GM12878 (cell line): ENCODE measurements around the gene TAAR9. TPM values are rescaled to one million over a fixed set of nuclear protein-coding genes. Genes with fewer than 3 reads are reported as not detected.

Experiments
- BCL11A ChIP-seq: IDR thresholded peaks from 2 replicates; pipeline ENCODE4 v1.6.1; 2011; ENCODE audit warnings: low read depth, low read length
- BMI1 ChIP-seq: fragments of 450-650 bp; IDR thresholded peaks from 2 replicates; pipeline ENCODE4 v1.6.1; 2016; ENCODE audit warnings: mild to moderate bottlenecking, moderate library complexity, borderline replicate concordance
- CBX3 ChIP-seq: fragments of 200-600 bp; sonication (generic); IDR thresholded peaks from 2 replicates; pipeline ENCODE4 v1.6.1; 2016; ENCODE audit warnings: low read depth, borderline replicate concordance
- CHD4 ChIP-seq: fragments of 200-600 bp; sonication (generic); IDR thresholded peaks from 2 replicates; pipeline ENCODE4 v1.6.1; 2016; ENCODE audit warnings: mild to moderate bottlenecking
- CREB1 ChIP-seq: IDR thresholded peaks from 2 replicates; pipeline ENCODE4 v1.6.1; 2012; ENCODE audit warnings: low read depth, mild to moderate bottlenecking, inconsistent platforms
- CREM ChIP-seq: IDR thresholded peaks from 2 replicates; pipeline ENCODE4 v1.6.1; 2014; ENCODE audit warnings: antibody characterized with exemption, low read depth
- FOXK2 ChIP-seq: fragments of 450-650 bp; IDR thresholded peaks from 2 replicates; pipeline ENCODE4 v1.6.1; 2017; ENCODE audit warnings: mild to moderate bottlenecking, moderate library complexity
- GATAD2B ChIP-seq: fragments of 450-650 bp; conservative IDR thresholded peaks from 2 replicates; pipeline ENCODE4 v1.6.1; 2017; ENCODE audit warnings: low read depth, mild to moderate bottlenecking, moderate library complexity
- NFYA ChIP-seq: IDR thresholded peaks from 2 replicates; pipeline ENCODE4 v1.6.1; 2011; ENCODE audit warnings: low read depth, mild to moderate bottlenecking, low read length, improper control_type of control experiment, borderline replicate concordance
- NKRF ChIP-seq: fragments of 450-650 bp; conservative IDR thresholded peaks from 2 replicates; pipeline ENCODE4 v1.6.1; 2017; ENCODE audit warnings: mild to moderate bottlenecking, moderate library complexity
- NRF1 ChIP-seq: conservative IDR thresholded peaks from 2 replicates; pipeline ENCODE4 v1.6.1; 2011; ENCODE audit warnings: mild to moderate bottlenecking, low read depth, low read length, improper control_type of control experiment
- RAD21 ChIP-seq: IDR thresholded peaks from 2 replicates; pipeline ENCODE4 v1.6.1; 2011; ENCODE audit warnings: mild to moderate bottlenecking, low read depth, low read length, moderate library complexity; ENCODE audit not compliant: insufficient read depth
- SIN3A ChIP-seq: IDR thresholded peaks from 2 replicates; pipeline ENCODE4 v1.6.1; 2012; ENCODE audit warnings: low read depth, low read length, improper control_type of control experiment
- SMARCA5 ChIP-seq: fragments of 450-650 bp; IDR thresholded peaks from 2 replicates; pipeline ENCODE4 v1.6.1; 2017; ENCODE audit warnings: mild to moderate bottlenecking
- SP1 ChIP-seq: IDR thresholded peaks from one replicate; pipeline ENCODE4 v1.6.1; 2011; ENCODE audit warnings: low read depth, low read length
- SREBF1 ChIP-seq: IDR thresholded peaks from 2 replicates; pipeline ENCODE4 v1.6.1; 2012; ENCODE audit warnings: mild to moderate bottlenecking, low read length
- TBL1XR1 ChIP-seq: IDR thresholded peaks from 2 replicates; pipeline ENCODE4 v1.6.1; 2012; ENCODE audit warnings: low read depth, low read length, improper control_type of control experiment
- YBX1 ChIP-seq: fragments of 450-650 bp; IDR thresholded peaks from 2 replicates; pipeline ENCODE4 v1.6.1; 2016; ENCODE audit warnings: antibody characterized with exemption
- ZBED1 ChIP-seq: IDR thresholded peaks from 2 replicates; pipeline ENCODE4 v1.6.1; 2016; ENCODE audit warnings: borderline replicate concordance
- ZNF217 ChIP-seq: fragments of 450-650 bp; IDR thresholded peaks from 2 replicates; pipeline ENCODE4 v1.6.1; 2017; ENCODE audit warnings: antibody characterized with exemption, mild to moderate bottlenecking
- polyA plus RNA-seq, 11 experiments: library from polyadenylated mRNA; depleted of rRNA in 4 of 11; unstranded in 6 of 11; stranded (reverse) in 5 of 11; fragments of >200 nt; fragmentation: Nextera tagmentation in 4 of 11; fragmentation: Illumina TruSeq in 1 of 11; extraction: Ambion mirVana in 4 of 11; extraction: Trizol in 1 of 11; gene quantifications; 1 replicate in 1 of 11; 2 replicates in 10 of 11; pipeline versions ENCODE4 v1.2.1 to v1.2.3, GENCODE V29; 2011 to 2016; ENCODE audit warnings: inconsistent platforms in 2 of 11, missing spikeins in 2 of 11, low read depth in 1 of 11
- total RNA-seq, 4 experiments: library from RNA; depleted of rRNA in 3 of 4; stranded (reverse); fragments of >200 nt in 3 of 4; fragmentation: Illumina TruSeq in 1 of 4; extraction: Trizol in 1 of 4; gene quantifications; 2 replicates each; pipeline versions ENCODE4 v1.2.1 to v1.2.3, GENCODE V29; 2013 to 2021
- TF ChIP-seq, protein P1 (sequence below), 3 experiments: IDR thresholded peaks in 2 of 3; conservative IDR thresholded peaks in 1 of 3; 2 replicates each; pipeline ENCODE4 v1.5.1; 2011; ENCODE audit warnings: low read depth in 3 of 3, low read length in 3 of 3, mild to moderate bottlenecking in 3 of 3, control low read depth in 2 of 3, moderate library complexity in 2 of 3, inconsistent platforms in 1 of 3, mixed read lengths in 1 of 3; ENCODE audit not compliant: control insufficient read depth in 2 of 3, insufficient read depth in 1 of 3; ENCODE audit errors: extremely low read depth in 1 of 3
- TF ChIP-seq, protein P2 (sequence below): IDR thresholded peaks from 2 replicates; pipeline ENCODE4 v1.6.1; 2012; ENCODE audit warnings: improper control_type of control experiment, low read depth, low read length; ENCODE audit not compliant: insufficient replicate concordance

TAAR9 gene
- total and polyA plus RNA-seq, 10 of the 15 experiments (the other 5 are each of a cell fraction or from before 2014, with no cell fraction given) = not detected

DNA sequence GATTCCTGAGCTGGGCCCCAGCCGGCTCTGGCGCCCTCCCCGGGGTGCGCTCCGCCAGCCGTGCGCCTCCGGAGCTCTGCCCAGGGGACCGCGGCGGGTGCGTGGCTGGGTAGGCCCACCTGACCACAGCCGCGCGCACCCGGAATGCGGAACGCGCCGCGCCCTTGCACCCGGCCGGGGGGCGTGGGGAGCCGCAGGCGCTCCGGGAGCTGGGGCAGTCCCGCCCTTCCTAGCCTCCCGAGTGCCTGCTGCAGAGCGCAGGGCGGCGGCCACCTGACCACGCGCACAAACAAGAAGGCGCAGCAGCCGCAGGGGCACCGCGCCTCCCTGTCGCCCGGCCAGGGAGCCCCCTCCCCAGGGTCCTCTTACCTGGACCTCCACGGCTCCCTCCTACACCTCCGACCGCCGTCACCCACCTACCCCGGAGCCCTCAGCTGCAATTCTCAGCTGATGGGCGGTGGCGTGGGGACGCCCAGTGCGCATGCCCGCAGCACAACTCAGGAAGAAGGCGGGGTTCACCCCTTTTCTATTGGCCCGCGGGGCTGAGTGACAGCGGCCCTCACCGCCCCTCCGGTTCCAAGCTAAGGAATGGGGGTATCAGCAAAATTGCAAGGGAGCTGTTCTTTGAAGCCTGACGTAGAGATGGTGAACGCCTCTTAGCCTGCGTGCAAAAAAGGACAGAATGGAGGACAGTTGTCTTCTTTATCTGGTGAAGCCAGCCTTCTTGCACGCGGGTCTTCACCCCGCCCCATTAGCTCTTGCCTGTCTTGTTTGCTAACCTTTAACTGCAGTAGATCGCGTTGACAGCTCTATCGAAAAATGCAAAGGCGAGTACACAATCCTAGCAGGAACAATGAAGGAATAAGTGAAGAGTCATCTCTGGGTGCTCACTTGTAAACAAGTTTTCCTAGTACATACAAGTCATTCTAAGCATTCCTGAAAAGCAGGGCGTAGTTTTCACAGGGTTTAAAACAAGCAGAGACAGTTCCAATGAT is 25.1 kb upstream of the TAAR9 start, which contains the start of gene STX7 (continued):
- TF ChIP-seq, protein P1, sequence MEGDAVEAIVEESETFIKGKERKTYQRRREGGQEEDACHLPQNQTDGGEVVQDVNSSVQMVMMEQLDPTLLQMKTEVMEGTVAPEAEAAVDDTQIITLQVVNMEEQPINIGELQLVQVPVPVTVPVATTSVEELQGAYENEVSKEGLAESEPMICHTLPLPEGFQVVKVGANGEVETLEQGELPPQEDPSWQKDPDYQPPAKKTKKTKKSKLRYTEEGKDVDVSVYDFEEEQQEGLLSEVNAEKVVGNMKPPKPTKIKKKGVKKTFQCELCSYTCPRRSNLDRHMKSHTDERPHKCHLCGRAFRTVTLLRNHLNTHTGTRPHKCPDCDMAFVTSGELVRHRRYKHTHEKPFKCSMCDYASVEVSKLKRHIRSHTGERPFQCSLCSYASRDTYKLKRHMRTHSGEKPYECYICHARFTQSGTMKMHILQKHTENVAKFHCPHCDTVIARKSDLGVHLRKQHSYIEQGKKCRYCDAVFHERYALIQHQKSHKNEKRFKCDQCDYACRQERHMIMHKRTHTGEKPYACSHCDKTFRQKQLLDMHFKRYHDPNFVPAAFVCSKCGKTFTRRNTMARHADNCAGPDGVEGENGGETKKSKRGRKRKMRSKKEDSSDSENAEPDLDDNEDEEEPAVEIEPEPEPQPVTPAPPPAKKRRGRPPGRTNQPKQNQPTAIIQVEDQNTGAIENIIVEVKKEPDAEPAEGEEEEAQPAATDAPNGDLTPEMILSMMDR (IDR thresholded peaks at IDR 0.05 in 2 of 3, conservative IDR thresholded peaks at IDR 0.05 in 1 of 3; ENCODE audit: control insufficient read depth in 2 of 3, extremely low read depth in 1 of 3, insufficient read depth in 1 of 3, low read depth in 3 of 3, low read length in 3 of 3) = no peak
- TF ChIP-seq ZNF217 (peak; percentile 89), SIN3A (peak; percentile 73; the same call in 1 of the 2 replicates), SP1 (peak; percentile 69), BCL11A (0 out of 2 replicates have a peak, but pooled peaks have one; percentile 39), YBX1 (no peak), GATAD2B (peak; percentile 99), SMARCA5 (peak; percentile 82), NRF1 (peak; percentile 66), SREBF1 (no peak), CHD4 (no peak), NKRF (peak; percentile 94), NFYA (no peak), CBX3 (no peak), CREM (no peak; the same call in 1 of the 2 replicates), RAD21 (no peak), FOXK2 (no peak), ZBED1 (no peak), CREB1 (0 out of 2 replicates have a peak, but pooled peaks have one; percentile 22), TBL1XR1 (peak; percentile 10; the same call in 1 of the 2 replicates), BMI1 (no peak)
- TF ChIP-seq, protein P2, sequence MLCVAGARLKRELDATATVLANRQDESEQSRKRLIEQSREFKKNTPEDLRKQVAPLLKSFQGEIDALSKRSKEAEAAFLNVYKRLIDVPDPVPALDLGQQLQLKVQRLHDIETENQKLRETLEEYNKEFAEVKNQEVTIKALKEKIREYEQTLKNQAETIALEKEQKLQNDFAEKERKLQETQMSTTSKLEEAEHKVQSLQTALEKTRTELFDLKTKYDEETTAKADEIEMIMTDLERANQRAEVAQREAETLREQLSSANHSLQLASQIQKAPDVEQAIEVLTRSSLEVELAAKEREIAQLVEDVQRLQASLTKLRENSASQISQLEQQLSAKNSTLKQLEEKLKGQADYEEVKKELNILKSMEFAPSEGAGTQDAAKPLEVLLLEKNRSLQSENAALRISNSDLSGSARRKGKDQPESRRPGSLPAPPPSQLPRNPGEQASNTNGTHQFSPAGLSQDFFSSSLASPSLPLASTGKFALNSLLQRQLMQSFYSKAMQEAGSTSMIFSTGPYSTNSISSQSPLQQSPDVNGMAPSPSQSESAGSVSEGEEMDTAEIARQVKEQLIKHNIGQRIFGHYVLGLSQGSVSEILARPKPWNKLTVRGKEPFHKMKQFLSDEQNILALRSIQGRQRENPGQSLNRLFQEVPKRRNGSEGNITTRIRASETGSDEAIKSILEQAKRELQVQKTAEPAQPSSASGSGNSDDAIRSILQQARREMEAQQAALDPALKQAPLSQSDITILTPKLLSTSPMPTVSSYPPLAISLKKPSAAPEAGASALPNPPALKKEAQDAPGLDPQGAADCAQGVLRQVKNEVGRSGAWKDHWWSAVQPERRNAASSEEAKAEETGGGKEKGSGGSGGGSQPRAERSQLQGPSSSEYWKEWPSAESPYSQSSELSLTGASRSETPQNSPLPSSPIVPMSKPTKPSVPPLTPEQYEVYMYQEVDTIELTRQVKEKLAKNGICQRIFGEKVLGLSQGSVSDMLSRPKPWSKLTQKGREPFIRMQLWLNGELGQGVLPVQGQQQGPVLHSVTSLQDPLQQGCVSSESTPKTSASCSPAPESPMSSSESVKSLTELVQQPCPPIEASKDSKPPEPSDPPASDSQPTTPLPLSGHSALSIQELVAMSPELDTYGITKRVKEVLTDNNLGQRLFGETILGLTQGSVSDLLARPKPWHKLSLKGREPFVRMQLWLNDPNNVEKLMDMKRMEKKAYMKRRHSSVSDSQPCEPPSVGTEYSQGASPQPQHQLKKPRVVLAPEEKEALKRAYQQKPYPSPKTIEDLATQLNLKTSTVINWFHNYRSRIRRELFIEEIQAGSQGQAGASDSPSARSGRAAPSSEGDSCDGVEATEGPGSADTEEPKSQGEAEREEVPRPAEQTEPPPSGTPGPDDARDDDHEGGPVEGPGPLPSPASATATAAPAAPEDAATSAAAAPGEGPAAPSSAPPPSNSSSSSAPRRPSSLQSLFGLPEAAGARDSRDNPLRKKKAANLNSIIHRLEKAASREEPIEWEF = peak; percentile 31
